Measurements from ENCODE around the gene RRAGB.
"Not testable (repeated sequence)": the region's sequence is repeated elsewhere in the genome, so short reads cannot be mapped to it uniquely, and the experiment has no call there.

The RRAGB gene

DNA sequence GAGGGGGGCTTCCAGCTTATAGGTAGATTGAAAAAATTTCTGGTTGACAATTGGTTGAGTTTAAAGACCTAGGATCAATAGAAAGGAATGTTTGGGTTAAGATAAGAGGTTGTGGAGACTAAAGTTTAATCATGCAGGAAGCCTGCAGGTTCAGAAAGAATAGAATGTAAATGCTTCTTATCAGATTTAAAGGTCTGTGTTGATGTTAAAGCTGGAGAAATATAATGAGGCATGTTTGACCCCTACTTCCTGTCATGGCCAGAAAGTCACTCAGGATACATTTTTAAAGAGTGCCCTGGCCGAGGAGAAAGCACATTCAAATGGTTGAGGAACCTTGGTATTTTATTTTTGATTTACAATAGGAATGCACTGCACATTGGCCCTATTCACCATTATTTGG lies 3.9 kb upstream of the RRAGB start:
- FAIRE-seq (no peak), DNase-seq (ENCODE audit: insufficient read length, low spot score) (no peak)
- TF ChIP-seq PAX5 (IDR thresholded peaks at IDR 0.05; ENCODE audit: insufficient read depth, low read length, severe bottlenecking), result no peak
- no peak for TF ChIP-seq POLR2AphosphoS5 (IDR thresholded peaks at IDR 0.05; ENCODE audit: low read depth, low read length)
- no peak for TF ChIP-seq POLR2A (IDR thresholded peaks at IDR 0.05; ENCODE audit: low read depth, low read length)
- no peak for TF ChIP-seq TAF1 (IDR thresholded peaks at IDR 0.05; ENCODE audit: low read depth, low read length)
- no peak for TF ChIP-seq SPI1 (IDR thresholded peaks at IDR 0.05; ENCODE audit: low read depth, low read length)
- no peak for TF ChIP-seq POU2F2 (IDR thresholded peaks at IDR 0.05; ENCODE audit: low read depth, low read length)

DNA sequence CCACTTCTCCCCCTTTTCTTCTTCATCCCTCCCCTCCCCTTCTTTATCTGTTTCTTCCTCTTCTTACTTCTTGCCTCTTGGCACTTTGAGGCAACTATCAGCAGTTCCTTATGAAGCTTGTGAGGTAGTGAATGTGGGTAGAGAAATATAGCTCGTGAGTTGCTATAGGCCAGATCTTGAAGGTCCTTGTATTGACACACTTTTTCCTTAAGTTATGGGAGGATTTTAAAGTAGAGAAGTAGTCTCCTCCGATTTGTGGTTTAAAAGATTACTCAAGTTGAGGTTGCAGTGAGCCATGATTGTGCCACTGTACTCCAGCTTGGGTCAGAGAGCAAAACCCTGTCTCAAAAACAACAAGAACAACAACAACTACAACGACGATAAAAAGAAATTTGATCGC lies 3.4 kb upstream of the RRAGB start:
- TF ChIP-seq POLR2AphosphoS5 (IDR thresholded peaks at IDR 0.05; ENCODE audit: low read depth, low read length) (no peak), POLR2A (IDR thresholded peaks at IDR 0.05; ENCODE audit: low read depth, low read length) (no peak), PAX5 (IDR thresholded peaks at IDR 0.05; ENCODE audit: insufficient read depth, low read length, severe bottlenecking) (no peak), SPI1 (IDR thresholded peaks at IDR 0.05; ENCODE audit: low read depth, low read length) (no peak), POU2F2 (IDR thresholded peaks at IDR 0.05; ENCODE audit: low read depth, low read length) (no peak), TAF1 (IDR thresholded peaks at IDR 0.05; ENCODE audit: low read depth, low read length) (no peak)
- DNase-seq (ENCODE audit: insufficient read length, low spot score) (no peak), FAIRE-seq (no peak)

DNA sequence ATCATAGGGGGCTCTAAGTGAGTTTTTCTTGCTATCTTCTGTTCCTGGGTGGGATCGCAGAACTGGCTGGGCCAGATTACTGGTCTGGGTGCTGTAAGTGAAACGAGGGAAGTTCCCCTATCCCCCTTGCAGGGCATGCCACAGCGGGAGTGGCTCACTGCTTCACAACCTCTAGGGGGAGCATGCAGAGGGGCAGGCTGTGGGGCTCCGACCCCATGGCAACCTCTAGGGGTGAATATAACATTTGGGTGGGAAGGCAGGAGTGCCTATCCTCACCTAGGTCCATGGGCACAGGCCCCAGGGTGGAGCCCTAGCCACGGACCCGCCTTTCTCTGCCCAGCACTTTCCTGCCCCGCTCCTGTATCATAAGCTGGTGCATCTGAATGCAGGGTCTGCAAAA lies 1.7 kb upstream of the RRAGB start:
- DNase-seq (ENCODE audit: insufficient read length, low spot score) (no peak), FAIRE-seq (peak; percentile 20)
- TF ChIP-seq POLR2A (IDR thresholded peaks at IDR 0.05; ENCODE audit: low read depth, low read length) (no peak), SPI1 (IDR thresholded peaks at IDR 0.05; ENCODE audit: low read depth, low read length) (no peak), PAX5 (IDR thresholded peaks at IDR 0.05; ENCODE audit: insufficient read depth, low read length, severe bottlenecking) (no peak), TAF1 (IDR thresholded peaks at IDR 0.05; ENCODE audit: low read depth, low read length) (no peak), POU2F2 (IDR thresholded peaks at IDR 0.05; ENCODE audit: low read depth, low read length) (no peak), POLR2AphosphoS5 (IDR thresholded peaks at IDR 0.05; ENCODE audit: low read depth, low read length) (no peak)

DNA sequence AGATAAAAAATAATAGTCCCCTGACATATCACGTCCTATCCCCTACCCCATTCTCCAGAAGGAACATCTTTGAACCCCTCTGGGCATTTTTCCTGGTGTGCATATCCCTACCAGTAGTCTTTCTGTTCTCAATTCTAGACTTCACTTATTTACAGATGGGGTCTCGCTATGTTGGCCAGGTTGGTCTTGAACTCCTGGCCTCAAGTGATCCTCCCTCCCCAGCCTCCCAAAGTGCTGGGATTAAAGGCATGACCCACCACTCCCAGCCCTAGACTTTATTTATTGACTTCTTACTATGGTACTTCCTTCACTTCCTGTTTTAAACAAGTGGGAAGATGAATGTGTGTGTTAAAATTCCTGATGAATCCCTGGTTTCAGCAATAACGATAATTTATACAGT lies 612 bp upstream of the RRAGB start:
- FAIRE-seq, result no peak
- DNase-seq (ENCODE audit: insufficient read length, low spot score), result no peak
- no peak for TF ChIP-seq POLR2AphosphoS5 (IDR thresholded peaks at IDR 0.05; ENCODE audit: low read depth, low read length)

DNA sequence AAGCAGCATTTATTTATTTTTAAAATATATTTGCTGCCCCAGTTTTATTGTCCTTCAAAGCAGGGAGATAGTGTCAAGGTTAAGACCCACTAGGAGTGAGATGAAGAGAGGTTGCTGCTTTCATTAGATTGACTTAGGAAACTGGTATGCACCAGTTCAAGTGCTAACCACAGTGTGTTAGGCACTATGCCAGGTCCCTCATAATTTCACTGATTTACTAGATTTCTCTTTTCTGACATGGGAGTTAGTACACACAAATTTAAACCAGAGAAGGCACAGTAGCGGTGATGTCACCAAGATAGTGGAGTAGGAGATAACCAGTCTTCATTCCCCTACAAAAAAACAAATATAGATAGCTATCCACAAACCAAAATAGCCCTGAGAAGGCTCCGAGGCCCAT lies 14.3 kb downstream of the RRAGB start:
- TF ChIP-seq POLR2AphosphoS5 (IDR thresholded peaks at IDR 0.05; ENCODE audit: low read depth, low read length) (no peak), POU2F2 (IDR thresholded peaks at IDR 0.05; ENCODE audit: low read depth, low read length) (no peak), POLR2A (IDR thresholded peaks at IDR 0.05; ENCODE audit: low read depth, low read length) (no peak), PAX5 (IDR thresholded peaks at IDR 0.05; ENCODE audit: insufficient read depth, low read length, severe bottlenecking) (no peak), SPI1 (IDR thresholded peaks at IDR 0.05; ENCODE audit: low read depth, low read length) (no peak), TAF1 (IDR thresholded peaks at IDR 0.05; ENCODE audit: low read depth, low read length) (no peak)
- DNase-seq (ENCODE audit: insufficient read length, low spot score) (no peak), FAIRE-seq (peak; percentile 28)

DNA sequence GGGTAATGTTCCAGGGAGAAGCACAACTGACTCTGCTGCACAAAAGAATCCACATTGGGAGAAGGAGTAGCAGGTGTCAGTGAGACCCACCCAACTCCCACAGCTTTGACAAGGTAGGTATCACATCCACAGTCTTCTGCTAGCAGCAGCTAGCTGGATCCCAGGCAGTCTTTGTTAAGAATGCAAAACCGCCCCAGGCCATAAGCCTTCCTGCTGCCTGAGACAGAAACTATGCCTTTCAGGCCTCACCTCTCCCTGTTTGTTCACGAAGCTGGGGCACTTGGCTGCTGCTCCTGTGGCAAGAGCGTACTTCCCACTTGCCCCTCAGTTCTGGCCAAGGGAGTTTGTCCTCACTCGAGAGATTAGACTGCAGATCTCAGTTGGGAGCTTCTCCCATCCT lies 21.4 kb downstream of the RRAGB start:
- no peak for TF ChIP-seq POLR2A (IDR thresholded peaks at IDR 0.05; ENCODE audit: low read depth, low read length)
- no peak for TF ChIP-seq TAF1 (IDR thresholded peaks at IDR 0.05; ENCODE audit: low read depth, low read length)
- no peak for TF ChIP-seq POLR2AphosphoS5 (IDR thresholded peaks at IDR 0.05; ENCODE audit: low read depth, low read length)
- no peak for TF ChIP-seq SPI1 (IDR thresholded peaks at IDR 0.05; ENCODE audit: low read depth, low read length)
- no peak for TF ChIP-seq POU2F2 (IDR thresholded peaks at IDR 0.05; ENCODE audit: low read depth, low read length)
- no peak for TF ChIP-seq PAX5 (IDR thresholded peaks at IDR 0.05; ENCODE audit: insufficient read depth, low read length, severe bottlenecking)
- FAIRE-seq (no peak), DNase-seq (ENCODE audit: insufficient read length, low spot score) (no peak)

DNA sequence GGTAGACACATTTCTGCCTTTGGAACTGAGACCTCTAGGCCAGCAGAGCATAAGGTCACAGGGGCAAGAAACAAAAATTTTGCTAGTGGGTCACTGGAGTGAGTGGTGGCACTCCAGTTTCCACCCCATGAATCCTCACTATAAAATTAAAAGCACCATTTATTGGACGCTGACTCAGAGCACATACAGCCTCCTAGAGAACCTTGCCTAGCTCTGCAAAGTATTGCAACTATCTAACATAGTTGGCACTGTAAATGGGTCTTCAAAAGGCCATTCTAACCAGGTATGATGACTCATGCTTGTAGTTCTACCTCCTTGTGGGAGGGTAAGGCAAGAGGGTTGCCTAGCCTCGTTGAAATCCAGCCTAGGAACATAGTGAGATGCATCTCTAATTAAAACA lies 25.1 kb downstream of the RRAGB start:
- DNase-seq (ENCODE audit: insufficient read length, low spot score) (no peak), FAIRE-seq (peak; percentile 20)
- no peak for TF ChIP-seq SPI1 (IDR thresholded peaks at IDR 0.05; ENCODE audit: low read depth, low read length)
- TF ChIP-seq POU2F2 (IDR thresholded peaks at IDR 0.05; ENCODE audit: low read depth, low read length), result no peak
- TF ChIP-seq POLR2AphosphoS5 (IDR thresholded peaks at IDR 0.05; ENCODE audit: low read depth, low read length), result no peak
- no peak for TF ChIP-seq POLR2A (IDR thresholded peaks at IDR 0.05; ENCODE audit: low read depth, low read length)
- TF ChIP-seq PAX5 (IDR thresholded peaks at IDR 0.05; ENCODE audit: insufficient read depth, low read length, severe bottlenecking), result no peak
- no peak for TF ChIP-seq TAF1 (IDR thresholded peaks at IDR 0.05; ENCODE audit: low read depth, low read length)

DNA sequence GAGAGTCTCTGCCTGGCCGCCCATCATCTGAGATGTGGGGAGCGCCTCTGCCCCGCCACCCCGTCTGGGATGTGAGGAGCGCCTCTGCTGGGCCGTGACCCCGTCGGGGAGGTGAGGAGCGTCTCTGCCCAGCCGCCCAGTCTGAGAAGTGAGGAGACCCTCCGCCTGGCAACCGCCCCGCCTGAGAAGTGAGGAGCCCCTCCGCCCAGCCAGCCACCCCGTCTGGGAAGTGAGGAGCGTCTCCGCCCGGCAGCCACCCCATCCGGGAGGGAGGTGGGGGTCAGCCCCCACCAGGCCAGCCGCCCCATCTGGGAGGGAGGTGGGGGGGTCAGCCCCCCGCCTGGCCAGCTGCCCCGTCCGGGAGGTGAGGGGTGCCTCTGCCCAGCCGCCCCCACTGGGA lies 30.9 kb downstream of the RRAGB start:
- FAIRE-seq; DNase-seq (ENCODE audit: insufficient read length, low spot score): not testable (repeated sequence)

DNA sequence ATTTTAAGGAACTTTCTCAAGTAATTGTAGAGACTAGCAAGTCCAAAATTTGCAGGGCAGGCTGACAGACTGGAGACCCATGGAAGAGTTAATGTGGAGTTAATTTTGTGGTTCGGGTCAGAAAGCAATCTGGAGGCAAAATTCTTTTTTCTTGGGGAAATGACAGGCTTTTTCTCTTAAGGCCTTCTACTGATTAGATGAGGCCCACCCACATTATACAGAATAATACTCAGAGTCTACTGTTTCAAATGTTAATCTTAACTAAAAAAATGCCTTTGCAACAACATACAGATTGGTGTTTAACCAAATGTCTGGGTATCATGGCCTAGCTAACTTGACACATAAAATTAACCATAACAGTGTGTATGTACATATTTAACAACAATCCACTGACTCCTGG lies 32.7 kb downstream of the RRAGB start:
- TF ChIP-seq PAX5 (IDR thresholded peaks at IDR 0.05; ENCODE audit: insufficient read depth, low read length, severe bottlenecking) (no peak), SPI1 (IDR thresholded peaks at IDR 0.05; ENCODE audit: low read depth, low read length) (no peak), POLR2AphosphoS5 (IDR thresholded peaks at IDR 0.05; ENCODE audit: low read depth, low read length) (no peak), TAF1 (IDR thresholded peaks at IDR 0.05; ENCODE audit: low read depth, low read length) (no peak)
- no peak for DNase-seq (ENCODE audit: insufficient read length, low spot score)
- peak; percentile 23 for FAIRE-seq

DNA sequence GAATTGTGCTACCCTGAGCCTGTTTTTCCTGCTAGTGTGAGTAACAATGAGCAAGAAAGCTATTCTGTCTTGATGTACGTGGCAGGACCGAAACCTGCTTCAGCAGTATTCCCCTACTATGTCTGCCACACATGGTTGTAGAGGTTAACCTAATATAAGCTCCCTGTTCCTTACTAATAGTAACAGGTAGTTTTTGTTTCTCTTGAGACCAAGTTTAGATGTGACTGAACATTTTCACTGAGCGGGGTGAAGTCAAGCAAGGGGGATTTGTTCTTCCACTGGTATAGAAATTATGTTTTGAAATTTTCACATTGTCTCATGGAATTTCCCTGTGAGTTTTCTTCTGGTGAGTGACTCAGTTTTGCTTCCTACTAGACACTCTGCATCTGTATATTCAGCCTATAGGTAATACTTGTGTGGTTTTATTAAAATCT lies 37.3 kb downstream of the RRAGB start:
- DNase-seq (ENCODE audit: insufficient read length, low spot score) (no peak), FAIRE-seq (peak; percentile 5)
- TF ChIP-seq PAX5 (IDR thresholded peaks at IDR 0.05; ENCODE audit: insufficient read depth, low read length, severe bottlenecking) (no peak), TAF1 (IDR thresholded peaks at IDR 0.05; ENCODE audit: low read depth, low read length) (no peak), POLR2A (IDR thresholded peaks at IDR 0.05; ENCODE audit: low read depth, low read length) (no peak), POU2F2 (IDR thresholded peaks at IDR 0.05; ENCODE audit: low read depth, low read length) (no peak), POLR2AphosphoS5 (IDR thresholded peaks at IDR 0.05; ENCODE audit: low read depth, low read length) (no peak), SPI1 (IDR thresholded peaks at IDR 0.05; ENCODE audit: low read depth, low read length) (peak; percentile 15; the same call in 1 of the 2 replicates)

DNA sequence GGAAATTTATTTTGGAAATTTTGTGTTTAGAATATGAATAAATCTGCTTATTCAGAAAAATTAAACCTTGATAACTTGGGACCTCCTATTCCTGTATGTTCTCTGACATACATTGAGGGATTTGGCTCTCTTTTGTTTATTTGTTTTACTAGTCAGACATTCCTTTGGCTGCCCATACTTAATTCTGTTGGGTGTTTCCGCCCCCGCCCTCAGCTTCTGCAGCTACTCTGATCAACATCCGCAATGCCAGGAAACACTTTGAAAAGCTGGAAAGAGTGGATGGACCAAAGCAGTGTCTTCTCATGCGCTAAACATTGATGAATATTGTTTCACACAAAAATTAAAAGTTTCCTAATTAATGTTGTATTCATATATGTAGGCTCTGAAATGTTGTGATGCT lies 40.5 kb downstream of the RRAGB start:
- DNase-seq (ENCODE audit: insufficient read length, low spot score) (no peak), FAIRE-seq (no peak)
- no peak for TF ChIP-seq SPI1 (IDR thresholded peaks at IDR 0.05; ENCODE audit: low read depth, low read length)
- TF ChIP-seq PAX5 (IDR thresholded peaks at IDR 0.05; ENCODE audit: insufficient read depth, low read length, severe bottlenecking), result no peak
- TF ChIP-seq POLR2AphosphoS5 (IDR thresholded peaks at IDR 0.05; ENCODE audit: low read depth, low read length), result no peak
- TF ChIP-seq POU2F2 (IDR thresholded peaks at IDR 0.05; ENCODE audit: low read depth, low read length), result no peak
- no peak for TF ChIP-seq POLR2A (IDR thresholded peaks at IDR 0.05; ENCODE audit: low read depth, low read length)
- TF ChIP-seq TAF1 (IDR thresholded peaks at IDR 0.05; ENCODE audit: low read depth, low read length), result no peak
